GM12892 (cell line): ENCODE measurements around the gene ADTRP.
"Not testable (repeated sequence)": the region's sequence is repeated elsewhere in the genome, so short reads cannot be mapped to it uniquely, and the experiment has no call there.

Experiments
- POLR2A ChIP-seq: IDR thresholded peaks from 2 replicates; pipeline ENCODE4 v1.6.1; 2011; ENCODE audit warnings: low read depth, low read length, control low read depth
- TAF1 ChIP-seq: IDR thresholded peaks from 2 replicates; pipeline ENCODE4 v1.6.1; 2011; ENCODE audit warnings: low read depth, mild to moderate bottlenecking, control low read depth, low read length, borderline replicate concordance

DNA sequence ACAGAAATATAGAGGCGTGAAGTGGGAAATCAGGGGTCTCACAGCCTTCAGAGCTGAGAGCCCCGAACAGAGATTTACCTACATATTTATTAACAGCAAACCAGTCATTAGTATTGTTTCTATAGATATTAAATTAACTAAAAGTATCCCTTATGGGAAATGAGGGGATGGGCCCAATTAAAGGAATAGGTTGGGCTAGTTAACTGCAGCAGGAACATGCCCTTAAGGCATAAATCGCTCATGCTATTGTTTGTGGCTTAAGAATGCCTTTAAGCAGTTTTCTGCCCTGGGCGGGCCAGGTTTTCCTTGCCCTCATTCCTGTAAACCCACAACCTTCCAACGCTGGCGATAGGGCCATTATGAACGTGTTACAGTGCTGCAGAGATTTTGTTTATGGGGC, 98.1 kb downstream of the ADTRP start:
- not testable (repeated sequence) for TF ChIP-seq TAF1, POLR2A
